NCI-H1417 treated with DMSO at 0.1 percent for 48 hours (cell line): ENCODE measurements around the gene PAXIP1.

Experiments used
- DNase-seq: peaks from one replicate; lab custom pipeline; 2025; lab: John Stamatoyannopoulos, UW

The PAXIP1 gene

DNA sequence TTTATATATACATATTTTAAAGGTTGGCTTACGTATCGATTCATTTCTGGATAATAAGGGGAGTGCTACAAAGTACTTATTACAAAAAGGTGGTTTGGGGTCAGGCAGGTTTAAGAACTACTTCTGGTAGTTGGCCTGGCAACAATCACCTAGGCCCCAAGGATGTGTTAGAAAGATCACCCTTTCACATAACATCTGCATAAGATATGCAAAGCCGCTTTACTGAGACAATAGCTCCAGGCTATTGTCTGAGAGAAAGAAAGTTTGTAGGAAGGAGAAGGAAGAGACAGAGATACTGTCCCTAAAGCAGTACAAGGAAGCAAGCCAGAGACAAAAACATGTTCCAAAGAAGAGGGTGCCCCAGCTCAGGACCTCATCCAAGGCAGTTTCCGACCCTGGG lies 6.2 kb downstream of the PAXIP1 start:
- DNase-seq: no peak

DNA sequence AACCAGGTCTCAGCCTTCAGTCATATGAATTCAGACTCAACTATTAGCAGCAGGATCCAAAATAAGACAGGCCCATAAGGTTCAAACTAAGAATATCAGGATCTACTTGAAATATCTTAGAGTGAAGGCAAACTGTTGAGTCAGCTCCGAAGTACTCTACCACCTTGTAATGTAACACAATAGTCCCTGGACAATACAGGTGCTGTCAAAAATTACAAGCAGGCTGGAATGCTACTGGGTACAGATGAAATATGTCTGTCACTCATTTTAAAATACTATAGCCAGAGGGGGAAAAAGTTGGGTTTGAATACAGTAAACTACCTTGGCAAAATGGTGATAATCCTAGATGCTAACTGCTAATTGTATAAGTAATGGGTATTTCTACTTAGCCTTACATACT lies 6.8 kb downstream of the PAXIP1 start:
- DNase-seq: no peak

DNA sequence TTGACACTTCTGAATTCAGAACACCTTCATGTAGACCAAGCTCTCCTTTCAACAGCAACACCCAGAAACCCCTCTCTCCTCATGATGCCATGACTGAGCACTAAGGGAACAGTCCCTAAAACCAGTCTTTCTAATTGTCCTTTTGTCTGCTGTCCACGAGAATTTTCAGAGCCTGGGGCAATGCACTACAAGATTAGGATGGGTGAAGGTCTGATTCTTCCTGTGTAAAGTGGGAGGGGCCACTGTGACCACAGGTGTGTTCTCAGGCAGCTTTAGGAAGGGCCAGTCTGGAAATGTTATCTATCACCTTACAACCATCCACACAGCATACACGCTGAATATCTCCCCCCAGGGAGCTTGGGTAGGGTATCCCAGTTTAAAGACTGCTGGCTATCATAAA lies 7.9 kb downstream of the PAXIP1 start:
- no peak for DNase-seq

DNA sequence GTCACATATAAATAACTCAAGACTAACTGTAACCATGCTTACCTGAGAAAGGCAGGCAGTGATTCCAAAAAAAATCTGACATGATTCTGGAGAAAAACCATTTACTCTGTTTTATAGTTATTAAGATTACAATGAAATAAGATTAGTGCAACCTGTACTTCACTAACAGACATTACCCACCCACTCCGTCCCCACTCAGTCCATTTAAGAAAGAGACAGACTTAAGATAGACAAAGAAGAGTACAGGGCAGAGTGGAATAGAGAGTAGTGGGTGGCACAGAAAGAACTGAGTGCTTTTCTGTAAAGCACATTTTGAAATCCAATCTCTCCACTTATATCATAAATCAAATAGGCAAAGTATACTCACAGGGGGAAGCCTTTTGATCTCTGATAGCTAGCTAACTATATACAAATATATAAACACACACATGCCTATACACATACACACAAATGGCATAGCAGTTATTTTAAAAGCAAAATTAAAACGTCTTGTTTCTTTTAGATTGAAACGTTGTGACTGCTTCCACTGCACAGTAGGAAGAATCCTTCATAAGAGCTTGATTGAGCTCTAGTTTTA lies 11.9 kb downstream of the PAXIP1 start:
- DNase-seq: no peak

DNA sequence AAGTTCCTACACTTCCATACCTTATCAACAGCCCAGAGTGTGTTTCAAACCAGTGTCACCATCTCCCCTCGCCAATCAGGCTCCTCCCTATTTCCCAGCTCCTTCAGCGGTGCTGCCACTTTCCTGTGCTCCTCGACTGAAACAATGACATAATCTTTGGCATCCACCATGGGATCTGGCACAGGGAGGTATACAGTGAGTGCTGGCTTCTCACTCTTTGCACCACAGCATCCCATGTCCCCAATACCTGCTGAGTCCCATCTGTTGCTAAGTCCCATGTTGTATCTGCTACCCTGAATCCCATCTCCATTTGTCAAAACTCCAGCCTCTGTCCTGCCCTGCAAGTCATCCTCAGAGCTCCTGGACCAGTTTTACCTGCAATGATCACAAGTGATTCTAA lies 15.4 kb downstream of the PAXIP1 start:
- no peak for DNase-seq

DNA sequence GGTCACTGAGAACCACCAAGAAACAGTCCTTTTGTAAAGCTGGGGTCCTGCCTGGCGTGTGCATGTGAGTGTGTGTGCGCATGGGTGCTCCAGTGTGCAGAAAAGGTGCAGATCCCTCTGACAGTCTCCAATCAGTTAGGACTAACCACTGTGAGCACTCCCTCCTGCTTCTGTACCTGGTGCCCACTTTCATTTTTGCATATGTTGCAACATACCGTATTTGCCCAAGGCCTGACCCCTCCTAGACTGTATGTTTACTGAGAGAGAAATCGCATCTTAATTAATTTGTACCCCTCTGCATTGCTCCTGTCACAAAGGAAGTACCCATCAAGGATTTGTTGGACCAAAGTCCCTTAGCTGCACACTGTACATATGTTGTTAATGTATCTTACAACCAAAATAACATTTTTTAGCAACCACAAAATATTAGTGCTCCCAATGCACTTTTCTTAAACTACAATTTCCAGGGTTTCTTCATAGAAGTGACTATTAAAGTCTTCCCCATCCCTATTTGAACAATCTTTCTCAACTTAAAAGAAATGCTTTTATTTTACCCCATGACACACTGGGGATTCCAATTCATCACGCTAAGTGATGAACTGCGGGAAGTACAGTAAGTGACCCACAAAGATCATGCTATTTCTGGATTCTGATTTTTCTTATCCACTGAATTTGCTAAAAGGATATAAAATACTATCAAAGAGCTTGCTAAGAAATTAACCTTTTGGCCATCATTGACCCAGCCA lies 16.6 kb downstream of the PAXIP1 start:
- no peak for DNase-seq

DNA sequence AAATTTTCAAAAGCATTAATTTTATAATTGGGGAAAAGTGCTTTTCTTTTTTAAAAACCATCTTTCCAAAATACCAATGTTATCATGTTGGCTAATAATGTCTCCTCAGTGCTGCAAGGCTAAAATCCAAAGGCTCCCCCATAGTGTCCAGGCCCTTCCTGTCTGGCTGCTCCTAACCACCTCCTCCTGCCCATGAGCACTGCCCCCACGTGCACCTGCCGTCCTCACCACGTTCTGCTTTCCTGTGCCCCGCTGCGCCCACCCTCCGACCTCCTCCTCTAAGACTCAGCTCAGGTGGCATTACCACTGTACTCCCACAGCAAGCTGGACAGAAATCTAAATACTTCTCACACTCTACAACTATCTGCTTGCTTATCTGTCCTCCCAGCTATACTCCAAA lies 17.7 kb downstream of the PAXIP1 start:
- no peak for DNase-seq

DNA sequence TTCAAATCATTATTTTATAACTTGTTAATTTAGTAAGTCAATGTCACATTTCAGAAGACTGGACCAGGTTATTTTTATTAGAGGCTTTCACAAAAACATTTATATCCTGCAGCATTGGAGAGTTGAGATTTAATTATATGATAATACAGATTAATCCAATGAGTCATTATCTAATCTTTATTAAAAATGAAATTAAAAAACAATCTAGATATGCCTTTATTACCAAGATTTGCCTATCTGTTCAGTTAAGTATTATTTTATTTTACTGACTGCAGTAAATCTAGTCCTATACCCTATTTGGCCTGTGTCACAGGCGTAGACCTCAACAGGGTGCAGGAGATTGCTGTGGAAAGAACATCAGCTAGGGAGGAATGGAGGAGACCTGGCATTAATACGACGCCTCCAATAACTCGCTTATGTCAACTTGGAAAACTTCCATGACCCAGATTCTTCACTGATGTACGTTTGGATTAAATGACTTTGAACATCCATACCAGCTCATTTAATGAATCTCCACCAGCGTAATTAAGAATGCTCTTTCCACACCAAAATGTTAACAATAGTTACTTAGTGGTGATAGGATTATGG lies 18.2 kb downstream of the PAXIP1 start:
- no peak for DNase-seq

DNA sequence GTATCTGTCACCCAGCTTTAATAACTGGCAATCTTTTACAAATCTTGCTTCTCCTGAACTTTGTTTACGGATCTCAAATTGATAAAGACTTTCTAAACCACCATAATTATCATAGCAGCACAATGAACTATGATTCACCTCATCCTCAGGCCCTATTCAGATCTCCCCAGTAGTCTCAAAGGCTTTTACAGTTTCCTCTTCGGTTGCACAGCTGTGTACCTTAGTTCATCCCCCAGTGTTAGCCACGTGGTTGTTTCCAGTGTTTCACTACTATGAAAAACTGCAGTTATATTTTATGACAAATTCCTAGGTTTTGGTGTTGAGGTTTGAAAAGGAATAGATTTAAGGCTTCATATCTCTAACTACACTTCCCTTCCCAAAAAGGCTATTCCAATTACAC lies 24.9 kb downstream of the PAXIP1 start:
- no peak for DNase-seq

DNA sequence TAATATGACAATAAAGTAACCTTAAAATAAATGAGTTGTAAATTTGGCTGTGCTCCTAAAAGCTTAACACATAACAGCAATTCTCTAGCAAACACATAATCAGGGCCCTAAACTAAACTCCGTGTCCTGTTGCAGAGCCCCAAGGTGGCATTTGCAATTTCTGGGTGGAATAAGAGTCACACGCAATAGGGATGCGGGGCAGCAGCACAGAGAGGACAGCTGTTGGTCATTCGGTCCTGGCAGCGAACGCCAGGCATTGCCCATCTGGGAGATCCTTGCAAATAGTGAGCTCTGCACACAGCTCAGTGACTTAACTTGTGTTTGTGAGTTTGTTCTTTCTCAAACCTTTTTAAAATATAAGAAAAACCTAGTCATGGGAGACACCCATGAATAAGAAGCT lies 25.7 kb downstream of the PAXIP1 start:
- DNase-seq: no peak

DNA sequence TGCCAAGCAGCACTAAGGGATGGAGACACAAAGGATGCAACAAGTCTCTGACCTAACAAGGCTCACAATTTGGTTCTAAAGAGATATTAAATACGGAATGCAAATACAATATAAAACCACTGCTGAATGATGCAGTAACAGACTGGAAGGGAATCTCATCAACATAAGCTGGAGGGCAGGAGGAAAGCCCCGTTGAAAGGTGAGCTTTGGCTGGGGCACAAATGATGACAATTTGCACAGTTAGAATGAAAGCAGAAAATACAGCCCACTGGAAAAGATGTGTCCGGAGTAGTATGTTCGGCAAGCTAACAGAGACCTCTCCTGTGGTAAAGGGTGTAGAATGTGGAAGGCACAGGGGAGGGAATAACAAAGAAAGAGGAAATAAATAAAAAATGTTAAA lies 26.1 kb downstream of the PAXIP1 start:
- DNase-seq: no peak

DNA sequence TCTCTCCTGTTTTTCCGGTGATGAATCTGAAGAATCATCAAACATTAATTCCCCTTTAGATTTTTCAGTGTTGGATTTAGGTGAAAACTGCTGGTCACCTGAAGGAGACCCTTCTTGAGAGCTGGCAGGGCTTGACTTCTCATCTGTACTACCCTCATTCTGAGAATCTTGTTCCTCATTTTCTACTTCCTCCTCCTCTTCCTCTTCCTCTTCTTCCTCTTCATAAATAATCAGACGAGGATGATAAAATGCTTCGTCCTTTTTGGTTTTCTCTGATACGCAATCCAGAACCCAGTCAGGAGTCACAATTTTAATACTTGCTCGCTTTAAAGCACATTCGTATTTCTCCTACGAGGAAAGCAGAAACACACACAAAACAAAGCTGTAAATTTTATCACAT lies 26.9 kb downstream of the PAXIP1 start:
- DNase-seq: no peak

DNA sequence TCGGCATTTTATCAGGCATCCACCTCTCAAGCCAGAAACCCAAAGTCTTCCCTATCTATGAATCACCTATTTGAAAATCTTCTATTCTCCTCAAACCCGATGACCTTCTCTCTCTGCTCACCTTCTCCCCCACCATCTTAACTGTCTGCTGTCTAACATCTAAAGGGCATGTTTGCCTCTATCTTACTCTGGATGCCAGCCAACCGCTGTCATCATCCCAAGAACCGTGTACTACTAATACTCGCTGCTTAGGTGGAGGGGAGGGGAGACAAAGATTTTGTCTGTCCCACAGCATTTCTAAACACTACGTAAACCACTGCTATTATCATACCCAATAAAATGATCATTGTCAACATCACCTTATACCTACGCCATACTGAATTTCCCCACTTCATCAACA lies 29.5 kb downstream of the PAXIP1 start:
- DNase-seq: no peak

DNA sequence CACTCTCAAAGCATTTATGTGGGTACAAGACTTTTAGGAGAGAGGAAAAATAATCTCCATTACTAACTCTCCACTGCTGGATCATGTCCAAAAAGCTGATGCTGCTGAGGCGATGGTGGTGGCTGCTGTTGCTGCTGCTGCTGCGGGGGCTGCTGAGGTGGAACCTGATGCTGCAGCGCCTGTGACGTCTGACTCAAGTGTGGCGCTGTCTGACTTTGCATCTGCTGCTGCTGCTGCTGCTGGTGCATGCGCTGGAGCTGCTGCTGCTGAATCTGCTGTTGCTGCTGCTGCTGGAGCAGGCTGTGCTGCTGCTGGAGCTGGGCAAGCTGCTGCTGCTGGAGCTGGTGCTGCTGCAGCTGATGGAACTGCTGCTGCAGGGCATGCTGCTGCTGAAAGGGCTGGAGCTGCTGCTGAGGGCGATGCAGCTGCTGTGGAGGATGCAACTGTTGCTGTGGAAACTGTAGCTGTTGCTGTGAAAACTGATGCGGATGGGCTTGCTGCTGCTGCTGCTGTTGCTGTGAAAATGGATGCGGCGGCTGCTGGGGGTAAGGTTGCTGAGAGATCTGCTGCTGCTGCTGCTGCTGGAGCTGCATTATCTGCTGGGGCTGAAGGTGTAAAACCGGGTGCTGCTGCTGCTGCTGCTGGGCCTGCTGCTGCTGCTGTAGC lies 34.5 kb downstream of the PAXIP1 start:
- DNase-seq: no peak

DNA sequence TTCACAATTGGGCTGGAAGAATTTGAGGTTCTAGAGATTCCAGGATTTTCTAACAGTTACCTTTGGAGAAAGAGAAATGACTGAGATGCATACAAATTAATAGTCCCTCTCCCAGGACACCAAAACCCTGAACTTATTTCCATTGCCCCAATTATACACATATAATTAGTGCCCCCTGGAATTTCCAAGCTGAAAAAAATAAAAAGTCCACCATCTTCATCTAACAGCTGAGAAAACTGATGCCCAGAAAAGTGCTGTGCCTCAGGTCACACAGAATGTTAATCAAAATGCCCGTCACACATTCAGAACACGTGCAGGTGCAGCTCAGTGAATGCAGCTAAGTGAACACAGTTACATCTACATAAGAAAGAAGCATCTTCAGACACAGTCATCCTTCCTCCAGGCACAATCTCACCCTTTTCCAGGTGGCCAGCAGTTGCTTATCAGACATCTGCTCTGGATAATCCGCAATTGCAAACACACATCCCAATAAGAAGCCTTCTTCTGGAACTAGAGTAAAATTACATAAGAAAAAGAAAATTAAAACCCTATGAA lies 35.4 kb downstream of the PAXIP1 start:
- DNase-seq: no peak

DNA sequence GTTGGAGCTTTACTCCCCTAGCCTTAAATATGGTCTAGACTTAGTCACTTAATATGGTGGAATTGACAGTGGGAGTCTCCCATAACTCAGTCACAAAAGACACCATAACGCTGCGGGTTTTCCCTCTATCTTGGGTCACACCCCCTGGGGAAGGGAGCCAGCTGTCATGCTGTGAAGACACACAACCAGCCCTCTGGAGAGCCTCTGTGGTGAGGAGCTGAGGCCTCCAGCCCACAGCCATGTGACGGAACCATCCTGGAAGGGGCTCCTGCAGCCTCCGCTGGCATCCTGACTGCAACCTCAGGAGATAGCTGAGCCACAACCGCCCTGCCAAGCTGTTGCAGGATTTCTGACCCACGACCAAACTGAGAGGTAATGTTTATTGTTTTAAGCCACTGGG lies 37.9 kb downstream of the PAXIP1 start:
- DNase-seq: no peak

DNA sequence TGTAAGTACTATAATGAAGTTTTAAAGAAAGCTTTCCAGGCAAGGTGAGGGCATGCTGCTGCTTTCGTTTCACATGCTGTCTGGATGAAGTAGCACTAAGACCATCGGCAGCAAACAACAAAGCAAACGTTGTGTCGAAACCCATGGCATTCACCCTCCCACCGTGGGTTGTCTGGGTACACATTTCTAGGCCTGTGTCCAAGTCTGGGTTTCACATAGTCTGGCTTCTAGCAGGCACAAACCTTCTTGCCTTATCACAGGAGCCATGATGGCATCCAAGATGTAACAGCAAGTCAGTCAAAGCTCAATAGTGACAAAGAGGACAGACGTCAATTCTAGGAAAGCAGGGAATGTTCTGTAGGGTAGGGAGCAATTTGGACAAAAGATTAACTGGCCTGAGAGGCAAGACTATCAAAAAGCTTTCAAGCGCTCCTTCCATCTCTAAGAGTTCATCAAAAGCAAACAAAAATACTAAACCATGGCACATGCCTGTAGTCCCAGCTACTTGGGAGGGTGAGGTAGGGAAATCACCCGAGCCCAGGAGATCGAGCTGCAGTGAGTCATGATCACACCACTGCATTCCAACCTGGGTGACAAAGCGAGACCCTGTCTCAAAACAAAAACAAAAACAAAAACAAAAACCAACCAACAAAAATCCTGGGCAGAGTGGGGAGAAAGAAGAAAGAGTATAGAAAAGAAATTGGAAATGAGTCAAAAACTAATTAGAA lies 42.7 kb downstream of the PAXIP1 start:
- no peak for DNase-seq

DNA sequence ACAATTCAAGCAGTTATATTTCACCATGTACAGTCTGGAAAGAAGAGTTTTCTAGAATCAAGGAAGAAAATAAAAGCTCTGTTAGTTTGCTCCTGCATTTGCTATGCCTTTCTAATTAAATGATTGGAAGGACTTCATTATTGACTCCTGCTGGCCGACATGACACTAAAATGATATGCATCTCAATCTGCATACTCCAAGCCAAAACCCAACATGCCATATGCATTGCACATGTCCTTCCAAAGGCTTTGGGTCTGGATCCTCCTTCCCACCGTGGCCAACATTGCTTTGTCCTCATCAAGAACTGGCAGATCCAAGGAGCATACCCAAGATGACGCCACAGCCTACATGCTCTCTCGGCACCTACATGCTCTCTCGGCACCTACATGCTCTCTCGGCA lies 46.5 kb downstream of the PAXIP1 start:
- DNase-seq: no peak

DNA sequence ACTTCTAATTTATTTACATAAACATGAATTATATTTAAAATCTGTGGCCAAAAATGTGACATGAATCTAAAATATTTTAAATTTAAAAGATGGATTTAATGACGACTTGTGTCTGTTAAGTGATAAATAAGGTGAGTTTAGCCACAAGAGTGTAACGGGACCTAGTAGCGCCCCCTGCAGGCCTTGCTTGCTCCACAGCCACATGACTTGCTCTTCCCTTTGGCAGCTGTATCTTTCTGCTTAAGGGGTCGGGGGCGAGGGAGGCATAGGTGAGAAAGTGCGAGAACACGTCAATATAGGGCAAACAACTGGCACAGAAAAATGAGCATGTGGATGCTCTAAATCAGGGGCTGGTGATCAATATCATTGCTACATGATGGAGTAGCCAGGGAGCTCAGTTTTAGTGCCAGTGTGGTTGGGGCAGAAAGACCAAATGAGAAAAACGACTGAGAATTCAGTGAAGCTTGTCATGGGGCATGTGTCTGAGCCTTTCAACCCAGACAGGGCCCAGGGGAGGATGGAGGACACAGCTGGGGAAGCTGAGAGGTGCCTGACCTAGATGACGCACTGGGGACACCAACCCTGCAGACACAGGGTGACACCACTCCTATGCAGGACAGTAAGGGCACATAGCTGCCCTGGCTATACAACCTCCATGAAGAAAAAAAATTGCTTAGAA lies 49.8 kb downstream of the PAXIP1 start:
- DNase-seq: no peak

DNA sequence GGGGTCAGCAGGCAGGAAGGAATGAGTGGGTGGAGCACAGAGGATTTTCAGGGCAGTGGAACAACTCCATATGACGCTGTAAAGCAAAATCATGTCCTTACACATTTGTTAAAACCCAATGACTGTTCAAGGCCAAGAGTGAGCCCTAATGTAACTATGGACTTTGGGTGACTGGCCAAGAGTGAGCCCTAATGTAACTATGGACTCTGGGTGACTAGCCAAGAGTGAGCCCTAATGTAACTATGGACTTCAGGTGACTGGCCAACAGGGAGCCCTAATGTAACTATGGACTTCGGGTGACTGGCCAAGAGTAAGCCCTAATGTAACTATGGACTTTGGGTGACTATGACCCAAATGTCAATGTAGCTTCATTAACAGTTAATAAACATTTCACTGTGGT lies 52.0 kb downstream of the PAXIP1 start:
- no peak for DNase-seq

DNA sequence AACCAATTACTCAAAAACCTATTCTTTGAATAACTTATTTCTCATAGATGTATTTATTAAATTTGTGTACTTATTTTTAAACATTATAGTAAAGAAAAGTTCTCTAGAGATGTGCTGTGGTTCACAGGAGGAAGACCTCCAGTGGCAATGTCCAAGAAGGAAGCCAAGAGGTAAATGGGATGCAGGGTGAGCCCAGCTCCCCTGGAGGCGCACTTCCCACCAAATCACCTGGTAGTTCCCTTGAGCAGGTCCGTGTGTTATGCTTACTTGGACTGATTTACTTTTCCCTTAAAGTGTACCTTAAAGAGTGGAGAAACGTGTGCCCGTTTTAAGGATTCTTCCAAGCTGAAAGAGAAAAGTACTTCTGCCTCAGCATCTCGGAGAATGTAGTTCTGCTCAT lies 55.3 kb downstream of the PAXIP1 start:
- DNase-seq: no peak

DNA sequence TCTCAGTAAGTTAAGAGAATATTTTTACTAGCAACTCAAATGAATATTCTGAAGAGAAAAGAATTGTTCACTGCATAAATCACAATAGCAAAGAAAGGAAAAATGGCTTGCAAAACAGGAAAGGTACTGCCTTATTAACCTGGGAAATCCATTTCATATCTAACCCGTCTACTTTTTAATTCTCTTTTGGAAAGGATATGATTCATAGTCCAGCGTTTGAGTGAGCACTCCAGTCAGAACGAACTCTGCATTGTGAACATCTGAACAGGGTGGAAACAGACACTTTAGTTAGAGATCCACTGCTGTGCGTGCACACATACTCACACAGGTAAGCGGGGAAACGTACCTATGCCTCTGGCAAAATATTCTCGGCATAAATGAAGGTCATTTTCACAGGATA lies 56.8 kb downstream of the PAXIP1 start:
- no peak for DNase-seq
